H1 (cell line): ENCODE data around the gene C3.

Source experiments
- CBX5 ChIP-seq: fragments of 300-800, 300-1000 bp; sonication (generic); IDR thresholded peaks from 2 replicates; pipeline ENCODE4 v1.7.1; 2016; ENCODE audit warnings: antibody characterized with exemption, low read length, low read depth
- CTCF ChIP-seq, 3 experiments: IDR thresholded peaks; 1 replicate in 2 of 3; 2 replicates in 1 of 3; pipeline versions ENCODE4 v1.5.1 to v1.6.1; 2011; ENCODE audit warnings: low read length in 3 of 3, mild to moderate bottlenecking in 3 of 3, inconsistent platforms in 2 of 3, low read depth in 1 of 3, moderate library complexity in 1 of 3; ENCODE audit not compliant: insufficient read depth in 1 of 3; ENCODE audit errors: control extremely low read depth in 1 of 3
- EP300 ChIP-seq, 2 experiments: IDR thresholded peaks; 1 replicate in 1 of 2; 2 replicates in 1 of 2; pipeline ENCODE4 v1.6.1; 2011 to 2012; ENCODE audit warnings: low read depth in 2 of 2, low read length in 2 of 2, mild to moderate bottlenecking in 2 of 2, borderline replicate concordance in 1 of 2, inconsistent platforms in 1 of 2, moderate library complexity in 1 of 2
- EZH2 ChIP-seq: fragments of 200-600 bp; sonication (generic); IDR thresholded peaks from 2 replicates; pipeline ENCODE4 v1.7.1; 2012; ENCODE audit warnings: low read depth, mild to moderate bottlenecking, moderate library complexity, low read length, inconsistent platforms; ENCODE audit not compliant: severe bottlenecking
- MAX ChIP-seq: IDR thresholded peaks from 2 replicates; pipeline ENCODE4 v1.6.1; 2012; ENCODE audit warnings: inconsistent platforms
- POLR2A ChIP-seq, 2 experiments: IDR thresholded peaks; 1 replicate in 1 of 2; 2 replicates in 1 of 2; pipeline ENCODE4 v1.6.1; 2011; ENCODE audit warnings: low read depth in 2 of 2, low read length in 2 of 2, mild to moderate bottlenecking in 2 of 2; ENCODE audit errors: control extremely low read depth in 1 of 2
- TAF7 ChIP-seq: optimal IDR thresholded peaks from 2 replicates; pipeline ENCODE3; 2011; ENCODE audit warnings: low read depth, mild to moderate bottlenecking, inconsistent platforms, low read length, moderate library complexity, borderline replicate concordance
- TF ChIP-seq, protein P1 (sequence below): IDR thresholded peaks from 2 replicates; pipeline ENCODE4 v1.6.1; 2012; ENCODE audit warnings: low read length, inconsistent platforms
- TF ChIP-seq, protein P2 (sequence below): fragments of 300-600 bp; sonication (generic); IDR thresholded peaks from 2 replicates; pipeline ENCODE4 v1.7.1; 2012; ENCODE audit warnings: low read length, moderate library complexity, mild to moderate bottlenecking, inconsistent platforms; ENCODE audit not compliant: insufficient replicate concordance

- TF ChIP-seq CTCF (IDR thresholded peaks at IDR 0.05; ENCODE audit: control extremely low read depth in 1 of 3, insufficient read depth in 1 of 3, low read depth in 1 of 3, low read length in 3 of 3) = peak; percentile 55 to 75 (median 69)
- no peak for TF ChIP-seq CBX5
- TF ChIP-seq POLR2A (IDR thresholded peaks at IDR 0.05; ENCODE audit: control extremely low read depth in 1 of 2, low read depth in 2 of 2, low read length in 2 of 2) = no peak
- TF ChIP-seq MAX = no peak
- no peak for TF ChIP-seq EZH2
- TF ChIP-seq, protein P1, sequence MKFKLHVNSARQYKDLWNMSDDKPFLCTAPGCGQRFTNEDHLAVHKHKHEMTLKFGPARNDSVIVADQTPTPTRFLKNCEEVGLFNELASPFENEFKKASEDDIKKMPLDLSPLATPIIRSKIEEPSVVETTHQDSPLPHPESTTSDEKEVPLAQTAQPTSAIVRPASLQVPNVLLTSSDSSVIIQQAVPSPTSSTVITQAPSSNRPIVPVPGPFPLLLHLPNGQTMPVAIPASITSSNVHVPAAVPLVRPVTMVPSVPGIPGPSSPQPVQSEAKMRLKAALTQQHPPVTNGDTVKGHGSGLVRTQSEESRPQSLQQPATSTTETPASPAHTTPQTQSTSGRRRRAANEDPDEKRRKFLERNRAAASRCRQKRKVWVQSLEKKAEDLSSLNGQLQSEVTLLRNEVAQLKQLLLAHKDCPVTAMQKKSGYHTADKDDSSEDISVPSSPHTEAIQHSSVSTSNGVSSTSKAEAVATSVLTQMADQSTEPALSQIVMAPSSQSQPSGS = no peak
- no peak for TF ChIP-seq EP300 (IDR thresholded peaks at IDR 0.05; ENCODE audit: borderline replicate concordance in 1 of 2, low read depth in 2 of 2, low read length in 2 of 2)
- TF ChIP-seq, protein P2, sequence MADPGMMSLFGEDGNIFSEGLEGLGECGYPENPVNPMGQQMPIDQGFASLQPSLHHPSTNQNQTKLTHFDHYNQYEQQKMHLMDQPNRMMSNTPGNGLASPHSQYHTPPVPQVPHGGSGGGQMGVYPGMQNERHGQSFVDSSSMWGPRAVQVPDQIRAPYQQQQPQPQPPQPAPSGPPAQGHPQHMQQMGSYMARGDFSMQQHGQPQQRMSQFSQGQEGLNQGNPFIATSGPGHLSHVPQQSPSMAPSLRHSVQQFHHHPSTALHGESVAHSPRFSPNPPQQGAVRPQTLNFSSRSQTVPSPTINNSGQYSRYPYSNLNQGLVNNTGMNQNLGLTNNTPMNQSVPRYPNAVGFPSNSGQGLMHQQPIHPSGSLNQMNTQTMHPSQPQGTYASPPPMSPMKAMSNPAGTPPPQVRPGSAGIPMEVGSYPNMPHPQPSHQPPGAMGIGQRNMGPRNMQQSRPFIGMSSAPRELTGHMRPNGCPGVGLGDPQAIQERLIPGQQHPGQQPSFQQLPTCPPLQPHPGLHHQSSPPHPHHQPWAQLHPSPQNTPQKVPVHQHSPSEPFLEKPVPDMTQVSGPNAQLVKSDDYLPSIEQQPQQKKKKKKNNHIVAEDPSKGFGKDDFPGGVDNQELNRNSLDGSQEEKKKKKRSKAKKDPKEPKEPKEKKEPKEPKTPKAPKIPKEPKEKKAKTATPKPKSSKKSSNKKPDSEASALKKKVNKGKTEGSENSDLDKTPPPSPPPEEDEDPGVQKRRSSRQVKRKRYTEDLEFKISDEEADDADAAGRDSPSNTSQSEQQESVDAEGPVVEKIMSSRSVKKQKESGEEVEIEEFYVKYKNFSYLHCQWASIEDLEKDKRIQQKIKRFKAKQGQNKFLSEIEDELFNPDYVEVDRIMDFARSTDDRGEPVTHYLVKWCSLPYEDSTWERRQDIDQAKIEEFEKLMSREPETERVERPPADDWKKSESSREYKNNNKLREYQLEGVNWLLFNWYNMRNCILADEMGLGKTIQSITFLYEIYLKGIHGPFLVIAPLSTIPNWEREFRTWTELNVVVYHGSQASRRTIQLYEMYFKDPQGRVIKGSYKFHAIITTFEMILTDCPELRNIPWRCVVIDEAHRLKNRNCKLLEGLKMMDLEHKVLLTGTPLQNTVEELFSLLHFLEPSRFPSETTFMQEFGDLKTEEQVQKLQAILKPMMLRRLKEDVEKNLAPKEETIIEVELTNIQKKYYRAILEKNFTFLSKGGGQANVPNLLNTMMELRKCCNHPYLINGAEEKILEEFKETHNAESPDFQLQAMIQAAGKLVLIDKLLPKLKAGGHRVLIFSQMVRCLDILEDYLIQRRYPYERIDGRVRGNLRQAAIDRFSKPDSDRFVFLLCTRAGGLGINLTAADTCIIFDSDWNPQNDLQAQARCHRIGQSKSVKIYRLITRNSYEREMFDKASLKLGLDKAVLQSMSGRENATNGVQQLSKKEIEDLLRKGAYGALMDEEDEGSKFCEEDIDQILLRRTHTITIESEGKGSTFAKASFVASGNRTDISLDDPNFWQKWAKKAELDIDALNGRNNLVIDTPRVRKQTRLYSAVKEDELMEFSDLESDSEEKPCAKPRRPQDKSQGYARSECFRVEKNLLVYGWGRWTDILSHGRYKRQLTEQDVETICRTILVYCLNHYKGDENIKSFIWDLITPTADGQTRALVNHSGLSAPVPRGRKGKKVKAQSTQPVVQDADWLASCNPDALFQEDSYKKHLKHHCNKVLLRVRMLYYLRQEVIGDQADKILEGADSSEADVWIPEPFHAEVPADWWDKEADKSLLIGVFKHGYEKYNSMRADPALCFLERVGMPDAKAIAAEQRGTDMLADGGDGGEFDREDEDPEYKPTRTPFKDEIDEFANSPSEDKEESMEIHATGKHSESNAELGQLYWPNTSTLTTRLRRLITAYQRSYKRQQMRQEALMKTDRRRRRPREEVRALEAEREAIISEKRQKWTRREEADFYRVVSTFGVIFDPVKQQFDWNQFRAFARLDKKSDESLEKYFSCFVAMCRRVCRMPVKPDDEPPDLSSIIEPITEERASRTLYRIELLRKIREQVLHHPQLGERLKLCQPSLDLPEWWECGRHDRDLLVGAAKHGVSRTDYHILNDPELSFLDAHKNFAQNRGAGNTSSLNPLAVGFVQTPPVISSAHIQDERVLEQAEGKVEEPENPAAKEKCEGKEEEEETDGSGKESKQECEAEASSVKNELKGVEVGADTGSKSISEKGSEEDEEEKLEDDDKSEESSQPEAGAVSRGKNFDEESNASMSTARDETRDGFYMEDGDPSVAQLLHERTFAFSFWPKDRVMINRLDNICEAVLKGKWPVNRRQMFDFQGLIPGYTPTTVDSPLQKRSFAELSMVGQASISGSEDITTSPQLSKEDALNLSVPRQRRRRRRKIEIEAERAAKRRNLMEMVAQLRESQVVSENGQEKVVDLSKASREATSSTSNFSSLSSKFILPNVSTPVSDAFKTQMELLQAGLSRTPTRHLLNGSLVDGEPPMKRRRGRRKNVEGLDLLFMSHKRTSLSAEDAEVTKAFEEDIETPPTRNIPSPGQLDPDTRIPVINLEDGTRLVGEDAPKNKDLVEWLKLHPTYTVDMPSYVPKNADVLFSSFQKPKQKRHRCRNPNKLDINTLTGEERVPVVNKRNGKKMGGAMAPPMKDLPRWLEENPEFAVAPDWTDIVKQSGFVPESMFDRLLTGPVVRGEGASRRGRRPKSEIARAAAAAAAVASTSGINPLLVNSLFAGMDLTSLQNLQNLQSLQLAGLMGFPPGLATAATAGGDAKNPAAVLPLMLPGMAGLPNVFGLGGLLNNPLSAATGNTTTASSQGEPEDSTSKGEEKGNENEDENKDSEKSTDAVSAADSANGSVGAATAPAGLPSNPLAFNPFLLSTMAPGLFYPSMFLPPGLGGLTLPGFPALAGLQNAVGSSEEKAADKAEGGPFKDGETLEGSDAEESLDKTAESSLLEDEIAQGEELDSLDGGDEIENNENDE = no peak
- no peak for TF ChIP-seq TAF7
Measured at GRCh38 chr19:6737873-6738786, 17.7 kb upstream of the C3 start.
